SHP77 (cell line): ENCODE data around the gene INTS6.
"Not testable (repeated sequence)": the region's sequence is repeated elsewhere in the genome, so short reads cannot be mapped to it uniquely, and the experiment has no call there.

ENCODE experiments used
- DNase-seq, 2 experiments: peaks; one replicate each; lab custom pipeline; 2025; lab: John Stamatoyannopoulos, UW

The INTS6 gene

DNA sequence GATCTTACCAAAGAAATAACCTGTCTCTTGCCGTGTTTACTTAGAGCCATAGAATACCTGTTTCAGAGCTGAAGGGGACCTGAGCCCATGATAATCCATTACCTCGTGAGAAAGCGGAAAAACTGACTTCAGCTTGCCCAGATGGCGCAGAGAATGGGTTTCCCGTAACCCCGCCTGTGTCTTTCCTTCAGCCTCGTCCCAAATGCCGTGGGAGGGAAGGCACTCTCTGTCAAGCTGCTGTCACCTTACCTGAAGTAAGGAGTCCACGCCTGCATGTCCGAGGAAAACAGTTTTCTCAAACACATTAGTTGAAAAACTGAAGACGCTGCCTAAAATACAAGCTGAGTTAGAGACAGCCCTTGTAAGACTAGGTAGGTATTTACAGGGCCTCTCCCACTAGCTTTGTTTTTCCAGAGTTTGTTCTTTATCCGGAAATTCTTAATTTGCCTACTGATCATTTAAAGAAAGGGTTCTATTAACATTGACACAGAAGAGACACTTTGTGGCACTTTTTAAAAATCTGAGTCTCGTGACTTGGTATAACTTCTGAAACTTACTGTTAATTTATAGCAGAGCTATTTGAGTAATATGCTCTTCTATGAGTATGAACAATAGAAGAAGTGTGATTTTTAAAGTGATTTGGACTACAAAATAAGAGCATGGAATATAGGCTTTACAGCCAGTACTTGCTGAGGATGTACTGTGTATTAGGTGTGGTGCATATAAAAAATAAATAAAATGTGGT, 1.3 kb upstream of the INTS6 start:
- DNase-seq, result peak; percentile 14 to 48

GRCh38 chr13:51453207-51453958, 547 bp upstream of the INTS6 start:
- peak; percentile 64 to 76 for DNase-seq

GRCh38 chr13:51451467-51452360, 1.1 kb downstream of the INTS6 start:
- peak; percentile 17 to 48 for DNase-seq

DNA sequence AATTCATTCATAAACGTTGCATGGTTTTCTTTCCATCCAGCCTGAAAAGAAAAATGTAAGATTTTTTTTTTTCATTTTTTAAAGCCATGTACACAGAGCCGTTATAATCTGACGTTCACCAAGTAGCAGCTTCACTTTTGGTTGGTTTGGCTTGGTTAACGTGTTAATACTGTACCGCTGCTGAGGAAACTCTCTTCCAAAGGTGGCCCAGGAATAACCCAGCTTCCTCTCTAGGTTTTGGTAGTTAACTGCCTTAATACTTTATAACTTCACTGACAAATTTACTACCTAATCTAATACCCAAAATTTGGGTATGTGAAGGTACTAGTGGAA, 1.7 kb downstream of the INTS6 start:
- no peak for DNase-seq

DNA sequence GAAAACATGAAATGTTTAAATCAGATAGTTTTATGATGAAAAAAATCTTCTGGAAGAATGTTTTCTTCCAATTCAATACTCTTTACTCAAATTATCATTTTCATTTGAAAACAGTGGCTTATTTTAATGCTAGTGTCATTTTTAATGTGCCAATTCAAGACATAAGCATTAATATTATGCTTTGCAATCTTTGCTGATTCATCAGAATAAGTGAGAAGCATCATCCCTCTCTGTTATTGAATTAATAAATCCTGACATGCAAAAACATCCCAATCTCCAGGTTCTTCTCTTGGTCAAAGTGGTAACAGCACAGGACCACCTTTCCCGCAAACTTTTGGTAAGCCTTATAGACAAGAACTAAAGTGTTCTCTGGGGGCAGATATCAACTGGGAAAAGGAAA, 3.8 kb downstream of the INTS6 start:
- no peak for DNase-seq

DNA sequence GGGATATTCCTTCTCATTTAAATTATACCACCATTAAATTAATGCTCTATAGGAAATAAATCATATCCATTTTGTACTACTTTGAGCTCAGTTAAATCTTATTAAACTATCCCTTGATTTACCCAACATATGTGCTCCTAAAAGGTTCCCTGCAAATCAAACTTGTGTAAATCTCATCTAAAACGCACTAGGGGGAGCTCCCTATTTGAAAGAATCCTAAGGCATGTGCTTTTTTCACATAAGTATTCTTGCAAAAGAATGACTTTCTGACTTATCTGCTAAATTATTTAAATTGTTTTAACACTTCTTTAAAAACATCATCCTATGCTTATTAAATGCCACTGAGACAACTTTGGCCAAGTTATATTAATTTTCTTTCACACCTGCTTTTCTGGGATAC, 7.9 kb downstream of the INTS6 start:
- peak in 1 of 2 experiments; percentile 1 for DNase-seq

- no peak for DNase-seq
These were observed 12.5 kb downstream of the INTS6 start for GRCh38 chr13:51440381-51440780.

GRCh38 chr13:51437550-51438127, 15.2 kb downstream of the INTS6 start:
- DNase-seq, result no peak

- no peak for DNase-seq
These were observed 17.7 kb downstream of the INTS6 start for GRCh38 chr13:51435002-51435578.

DNA sequence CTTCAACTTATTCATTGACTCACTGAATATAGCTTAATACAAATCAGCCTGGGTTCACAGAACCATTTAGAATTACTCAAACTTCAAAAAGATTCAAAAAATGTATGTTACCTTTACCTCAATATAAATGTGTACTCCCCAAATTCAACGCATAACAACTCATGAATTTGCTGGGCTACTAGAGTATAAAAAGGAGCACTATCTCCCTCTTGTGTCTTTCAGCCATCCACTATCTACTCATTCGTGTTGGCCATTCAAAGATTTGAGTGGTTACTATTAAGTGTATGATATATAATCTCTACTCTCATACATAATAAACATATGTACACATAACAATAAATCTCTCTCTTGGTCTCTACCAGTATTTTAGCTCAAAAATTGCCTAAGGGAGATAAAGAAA, 20.3 kb downstream of the INTS6 start:
- no peak for DNase-seq

- no peak for DNase-seq
These were observed 25.9 kb downstream of the INTS6 start for GRCh38 chr13:51426982-51427381.

- DNase-seq, result no peak
These were observed 27.3 kb downstream of the INTS6 start for GRCh38 chr13:51425410-51426042.

GRCh38 chr13:51423766-51424165, 29.1 kb downstream of the INTS6 start:
- no peak for DNase-seq

DNA sequence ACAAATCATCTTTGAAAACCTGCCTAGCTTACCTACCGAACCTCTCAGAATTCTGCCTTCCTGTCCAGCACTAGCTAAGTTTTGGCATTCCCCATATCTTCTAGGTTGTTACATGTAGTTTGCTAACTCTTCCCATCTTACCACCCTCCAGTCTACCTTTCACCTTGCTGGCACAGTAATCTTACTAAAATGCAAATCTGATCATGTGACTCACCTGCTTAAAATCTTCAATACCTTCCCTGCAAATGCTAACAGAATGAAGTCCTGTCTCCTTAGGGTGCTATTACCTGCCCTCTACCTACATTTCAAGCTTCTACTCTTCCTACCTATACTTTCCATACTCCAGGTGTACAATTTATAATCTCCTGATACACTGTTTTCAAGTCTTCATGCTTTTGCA, 30.4 kb downstream of the INTS6 start:
- no peak for DNase-seq

- no peak for DNase-seq
These were observed 31.9 kb downstream of the INTS6 start for GRCh38 chr13:51420681-51421490.

DNA sequence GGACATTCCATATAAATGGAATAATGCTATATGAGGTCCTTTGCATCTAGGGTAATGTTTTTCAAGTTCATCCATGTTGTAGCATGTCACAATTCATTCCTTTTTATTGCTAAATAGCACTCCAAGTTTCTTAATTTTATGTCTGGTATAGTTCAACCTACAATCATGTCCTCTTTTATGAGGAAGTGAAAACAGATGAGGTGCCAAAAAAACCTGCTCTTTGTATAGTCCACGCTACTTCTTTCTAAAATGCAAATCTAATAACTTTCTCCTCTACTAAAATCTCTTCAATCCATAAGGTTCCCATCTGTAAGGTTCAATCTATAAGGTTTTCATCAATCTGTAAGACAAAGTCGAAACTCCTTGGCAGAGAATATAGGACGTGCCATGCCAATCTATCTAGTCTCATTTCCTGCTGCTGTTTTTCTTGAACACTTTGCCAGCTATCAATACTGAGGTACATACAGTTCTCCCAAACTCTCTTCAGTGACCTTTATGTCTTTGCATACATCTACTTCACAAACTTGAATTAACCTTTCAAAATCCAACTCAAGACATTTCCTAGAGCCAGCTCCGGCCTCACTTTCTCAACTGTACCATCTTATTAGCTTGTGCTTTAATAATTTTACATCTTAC, 33.7 kb downstream of the INTS6 start:
- no peak for DNase-seq

- DNase-seq, result no peak
These were observed 35.1 kb downstream of the INTS6 start for GRCh38 chr13:51417716-51418115.

- DNase-seq, result no peak
These were observed 36.7 kb downstream of the INTS6 start for GRCh38 chr13:51416107-51416506.

- DNase-seq, result not testable (repeated sequence)
These were observed 37.5 kb downstream of the INTS6 start for GRCh38 chr13:51415339-51415738.

DNA sequence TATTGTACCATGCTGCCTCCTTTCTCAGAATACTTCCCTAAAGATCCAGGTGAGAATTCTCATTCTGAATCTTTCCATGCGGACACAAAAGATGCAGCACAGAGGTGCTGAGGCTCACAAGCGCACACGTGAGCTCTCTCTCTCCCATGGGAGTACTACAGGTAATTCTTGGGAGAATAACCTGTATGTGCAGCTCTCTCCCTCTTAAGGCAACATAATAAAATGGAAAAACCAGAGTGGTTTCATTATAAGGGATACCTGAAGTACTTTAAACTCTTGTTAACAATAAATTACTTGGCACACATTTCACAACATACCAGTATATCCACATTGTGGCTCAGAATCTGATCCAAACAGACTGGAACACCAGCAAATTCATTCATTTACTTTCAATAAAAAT, 40.4 kb downstream of the INTS6 start:
- no peak for DNase-seq
